ENCODE results near the gene TBC1D10A. TPM values are rescaled to one million over a fixed set of nuclear protein-coding genes. Genes with fewer than 3 reads are reported as not detected.

Gene TBC1D10A
- total RNA-seq, 1 experiment from 2014 or later, result 8.4 TPM

- WGBS (ENCODE audit: extremely low coverage, insufficient read length, low lambda C conversion rate), result no CpG with 5 or more reads among the region's 34 CpGs
- Mint-ChIP-seq H3K9me3 (no peaks in the 10 kb centered on the region), H3K4me1 (peaks cover 24 to 29% of the 10 kb centered on the region in 2 experiments), H3K27me3 (ENCODE audit: low read depth) (no peaks in the 10 kb centered on the region; the same call in 1 of the 2 replicates), H3K36me3 (ENCODE audit: insufficient read depth in 1 of 3, low read depth in 3 of 3) (peaks cover 2 to 8% (median 5%) of the 10 kb centered on the region in 3 experiments; a peak in 4 of 7 replicates), H3K27ac (no peak overlapping the region), H3K4me3 (peak overlapping the region; percentile 79 to 82)
- peak; percentile 37 for DNase-seq
- Histone ChIP-seq H3K23ac (ENCODE audit: insufficient read length, low read depth, low read length) (no peak overlapping the region), H2AFZ (ENCODE audit: low read length) (no peak overlapping the region), H2BK15ac (ENCODE audit: low read depth, low read length) (no peak overlapping the region), H4K91ac (ENCODE audit: insufficient read length, low read depth, low read length) (no peak overlapping the region), H3K27me3 (ENCODE audit: insufficient read depth, low read length) (no peaks in the 10 kb centered on the region), H3K27ac (ENCODE audit: insufficient read length, low read depth, low read length) (no peak overlapping the region), H2BK120ac (ENCODE audit: low read depth, low read length, poor library complexity, severe bottlenecking) (no peak overlapping the region), H3K18ac (ENCODE audit: insufficient read length, low read depth, low read length) (no peak overlapping the region), H2AK5ac (ENCODE audit: insufficient read length, low read length) (no peak overlapping the region), H3K9me3 (ENCODE audit: control insufficient read depth, low read depth, low read length) (no peaks in the 10 kb centered on the region), H2BK5ac (ENCODE audit: insufficient read length, low read length) (no peak overlapping the region), H3K4me2 (ENCODE audit: insufficient read depth, insufficient read length, low read length) (peak overlapping the region; percentile 78), H4K8ac (replicated peaks; ENCODE audit: insufficient read length, low read depth, low read length) (no peak overlapping the region), H4K5ac (ENCODE audit: insufficient read length, low read depth, low read length) (no peak overlapping the region), H3K23me2 (ENCODE audit: insufficient read length, low read depth, low read length, poor library complexity, severe bottlenecking) (peaks cover 4% of the 10 kb centered on the region), H2BK12ac (ENCODE audit: insufficient read length, low read depth, low read length) (no peak overlapping the region), H3K14ac (ENCODE audit: insufficient read depth, low read length) (no peak overlapping the region), H3K79me1 (ENCODE audit: insufficient read depth, low read depth, low read length, poor library complexity, severe bottlenecking) (no peaks in the 10 kb centered on the region), H3T11ph (ENCODE audit: low read length) (no peak overlapping the region), H3K79me2 (ENCODE audit: insufficient read depth, low read length) (no peaks in the 10 kb centered on the region), H2BK20ac (ENCODE audit: low read depth, low read length, poor library complexity, severe bottlenecking) (no peak overlapping the region), H3K56ac (ENCODE audit: insufficient read length, low read depth, low read length) (no peak overlapping the region), H3K4ac (ENCODE audit: low read depth, low read length) (no peak overlapping the region), H4K20me1 (ENCODE audit: control insufficient read depth, insufficient read depth, insufficient read length) (peaks cover 2% of the 10 kb centered on the region), H3K9ac (ENCODE audit: extremely low read depth, insufficient read length, low read length) (no peak overlapping the region), H3K4me1 (ENCODE audit: insufficient read depth, low read length) (no peaks in the 10 kb centered on the region)
- TF ChIP-seq CTCF (conservative IDR thresholded peaks at IDR 0.05), result no peak
These were observed 461 bp downstream of the TBC1D10A start for GRCh38 chr22:30326255-30326705.

Measured in H9 (cell line).